K562 (cell line): ENCODE data around the gene PRKCB. TPM values are rescaled to one million over a fixed set of nuclear protein-coding genes. Genes with fewer than 3 reads are reported as not detected.

Experiments used
- HES1 ChIP-seq: fragments of 450-650 bp; IDR thresholded peaks from 2 replicates; pipeline ENCODE4 v1.6.1; 2016; ENCODE audit warnings: low read depth, mild to moderate bottlenecking, moderate library complexity
- HMGN3 ChIP-seq: IDR thresholded peaks from 2 replicates; pipeline ENCODE4 v1.6.1; 2011; ENCODE audit warnings: borderline replicate concordance, low read depth, mild to moderate bottlenecking, mixed read lengths, low read length; ENCODE audit not compliant: insufficient read length; ENCODE audit errors: extremely low read depth
- KDM1A ChIP-seq, 2 experiments: fragments of 450-650 bp; IDR thresholded peaks; 2 replicates each; pipeline ENCODE4 v1.6.1; 2016; ENCODE audit warnings: mild to moderate bottlenecking in 2 of 2
- MYBL2 ChIP-seq, 2 experiments: fragments of 450-650 bp in 1 of 2; sonication (generic) in 1 of 2; formaldehyde crosslinking in 1 of 2; IDR thresholded peaks; 2 replicates each; pipeline versions ENCODE4 v1.6.1 to v1.8.1; 2017 to 2022; ENCODE audit warnings: borderline replicate concordance in 1 of 2, inconsistent platforms in 1 of 2, low read depth in 1 of 2, mild to moderate bottlenecking in 1 of 2, missing genetic modification reagents in 1 of 2, moderate library complexity in 1 of 2
- NFRKB ChIP-seq: fragments of 450-650 bp; IDR thresholded peaks from 2 replicates; pipeline ENCODE4 v1.6.1; 2016; ENCODE audit warnings: low read depth
- NFYB ChIP-seq: IDR thresholded peaks from 2 replicates; pipeline ENCODE4 v1.6.1; 2011; ENCODE audit warnings: mild to moderate bottlenecking, moderate library complexity; ENCODE audit not compliant: insufficient read length; ENCODE audit errors: extremely low read depth
- OTX1 ChIP-seq: fragments of 450-650 bp; formaldehyde crosslinking; IDR thresholded peaks from 2 replicates; pipeline ENCODE4 v1.4.0; 2022; ENCODE audit warnings: mild to moderate bottlenecking
- PRMT5 ChIP-seq: sonication (generic); formaldehyde crosslinking; IDR thresholded peaks from 2 replicates; pipeline ENCODE4 v1.5.0; 2020; ENCODE audit warnings: missing genetic modification reagents
- RUNX1 ChIP-seq: sonication (generic); IDR thresholded peaks from 2 replicates; pipeline ENCODE4 v1.6.1; 2016; ENCODE audit warnings: antibody characterized with exemption, low read depth
- SNAPC5 ChIP-seq: fragments of 250-450 bp; sonication (Bioruptor Pico); IDR thresholded peaks from 2 replicates; pipeline ENCODE4 v1.8.0; 2021; ENCODE audit warnings: moderate library complexity, mild to moderate bottlenecking, inconsistent platforms
- TAF9B ChIP-seq: fragments of 450-650 bp; IDR thresholded peaks from 2 replicates; pipeline ENCODE4 v1.6.1; 2018; ENCODE audit warnings: mild to moderate bottlenecking; ENCODE audit not compliant: partially characterized antibody
- YY1 ChIP-seq, 3 experiments: IDR thresholded peaks; 2 replicates each; pipeline ENCODE4 v1.6.1; 2011; ENCODE audit warnings: low read length in 2 of 3, mild to moderate bottlenecking in 2 of 3, moderate library complexity in 2 of 3, borderline replicate concordance in 1 of 3, control low read depth in 1 of 3, low read depth in 1 of 3; ENCODE audit not compliant: insufficient read depth in 3 of 3, insufficient replicate concordance in 2 of 3, control insufficient read depth in 1 of 3, insufficient read length in 1 of 3; ENCODE audit errors: extremely low read depth in 1 of 3
- ZBTB2 ChIP-seq: fragments of 450-650 bp; IDR thresholded peaks from 2 replicates; pipeline ENCODE4 v1.6.1; 2016; ENCODE audit warnings: antibody characterized with exemption
- ZNF57 ChIP-seq: fragments of 450-650 bp; formaldehyde crosslinking; IDR thresholded peaks from 2 replicates; pipeline ENCODE4 v1.4.0; 2020; ENCODE audit warnings: mild to moderate bottlenecking, moderate library complexity
- polyA plus RNA-seq, 8 experiments: library from polyadenylated mRNA; depleted of rRNA in 4 of 8; stranded (reverse) in 5 of 8; unstranded in 3 of 8; fragments of >200 nt; fragmentation: Nextera tagmentation in 2 of 8; fragmentation: Illumina TruSeq in 1 of 8; extraction: Ambion mirVana in 2 of 8; extraction: Trizol in 1 of 8; gene quantifications; 2 replicates each; pipeline versions ENCODE4 v1.2.1 to v1.2.3, GENCODE V29; 2011 to 2014; ENCODE audit warnings: inconsistent platforms in 1 of 8, missing spikeins in 1 of 8
- total RNA-seq, 7 experiments: library from RNA; depleted of rRNA in 6 of 7; stranded (reverse); fragments of >200 nt in 6 of 7; fragmentation: Illumina TruSeq in 2 of 7; extraction: Trizol in 2 of 7; gene quantifications; 2 replicates each; pipeline versions ENCODE4 v1.2.1 to v1.2.3, GENCODE V29; 2011 to 2021; ENCODE audit warnings: low replicate concordance in 1 of 7
- TF ChIP-seq, protein P1 (sequence below): sonication (generic); formaldehyde crosslinking; IDR thresholded peaks from 2 replicates; pipeline ENCODE4 v1.4.0; 2020; ENCODE audit warnings: mild to moderate bottlenecking, missing genetic modification reagents
- TF ChIP-seq, protein P2 (sequence below), 2 experiments: IDR thresholded peaks; 2 replicates each; pipeline ENCODE4 v1.6.1; 2012; ENCODE audit warnings: improper control_type of control experiment in 2 of 2, low read depth in 2 of 2, low read length in 2 of 2, borderline replicate concordance in 1 of 2
- TF ChIP-seq, protein P3 (sequence below): sonication (generic); formaldehyde crosslinking; IDR thresholded peaks from 2 replicates; pipeline ENCODE4 v1.8.0; 2022; ENCODE audit warnings: mild to moderate bottlenecking, low read depth, missing genetic modification reagents

PRKCB gene
- total and polyA plus RNA-seq, 9 of the 15 experiments (the other 6 are each of a cell fraction or from before 2014, with no cell fraction given), result 49.9 to 276 (median 148) TPM

- no peak for TF ChIP-seq NFYB
- TF ChIP-seq, protein P1, sequence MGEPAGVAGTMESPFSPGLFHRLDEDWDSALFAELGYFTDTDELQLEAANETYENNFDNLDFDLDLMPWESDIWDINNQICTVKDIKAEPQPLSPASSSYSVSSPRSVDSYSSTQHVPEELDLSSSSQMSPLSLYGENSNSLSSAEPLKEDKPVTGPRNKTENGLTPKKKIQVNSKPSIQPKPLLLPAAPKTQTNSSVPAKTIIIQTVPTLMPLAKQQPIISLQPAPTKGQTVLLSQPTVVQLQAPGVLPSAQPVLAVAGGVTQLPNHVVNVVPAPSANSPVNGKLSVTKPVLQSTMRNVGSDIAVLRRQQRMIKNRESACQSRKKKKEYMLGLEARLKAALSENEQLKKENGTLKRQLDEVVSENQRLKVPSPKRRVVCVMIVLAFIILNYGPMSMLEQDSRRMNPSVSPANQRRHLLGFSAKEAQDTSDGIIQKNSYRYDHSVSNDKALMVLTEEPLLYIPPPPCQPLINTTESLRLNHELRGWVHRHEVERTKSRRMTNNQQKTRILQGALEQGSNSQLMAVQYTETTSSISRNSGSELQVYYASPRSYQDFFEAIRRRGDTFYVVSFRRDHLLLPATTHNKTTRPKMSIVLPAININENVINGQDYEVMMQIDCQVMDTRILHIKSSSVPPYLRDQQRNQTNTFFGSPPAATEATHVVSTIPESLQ (CRISPR knock-in tag), result no peak
- TF ChIP-seq YY1 (IDR thresholded peaks at IDR 0.05; ENCODE audit: borderline replicate concordance in 1 of 3, control insufficient read depth in 1 of 3, extremely low read depth in 1 of 3, insufficient read depth in 3 of 3, insufficient read length in 1 of 3, insufficient replicate concordance in 2 of 3, low read depth in 1 of 3, low read length in 2 of 3), result peak in 1 of 3 experiments; percentile 68
- peak; percentile 58; the same call in 1 of the 2 replicates for TF ChIP-seq RUNX1
- peak; percentile 64; the same call in 1 of the 2 replicates for TF ChIP-seq HES1
- peak; percentile 76; the same call in 1 of the 2 replicates for TF ChIP-seq ZBTB2
- TF ChIP-seq, protein P2, sequence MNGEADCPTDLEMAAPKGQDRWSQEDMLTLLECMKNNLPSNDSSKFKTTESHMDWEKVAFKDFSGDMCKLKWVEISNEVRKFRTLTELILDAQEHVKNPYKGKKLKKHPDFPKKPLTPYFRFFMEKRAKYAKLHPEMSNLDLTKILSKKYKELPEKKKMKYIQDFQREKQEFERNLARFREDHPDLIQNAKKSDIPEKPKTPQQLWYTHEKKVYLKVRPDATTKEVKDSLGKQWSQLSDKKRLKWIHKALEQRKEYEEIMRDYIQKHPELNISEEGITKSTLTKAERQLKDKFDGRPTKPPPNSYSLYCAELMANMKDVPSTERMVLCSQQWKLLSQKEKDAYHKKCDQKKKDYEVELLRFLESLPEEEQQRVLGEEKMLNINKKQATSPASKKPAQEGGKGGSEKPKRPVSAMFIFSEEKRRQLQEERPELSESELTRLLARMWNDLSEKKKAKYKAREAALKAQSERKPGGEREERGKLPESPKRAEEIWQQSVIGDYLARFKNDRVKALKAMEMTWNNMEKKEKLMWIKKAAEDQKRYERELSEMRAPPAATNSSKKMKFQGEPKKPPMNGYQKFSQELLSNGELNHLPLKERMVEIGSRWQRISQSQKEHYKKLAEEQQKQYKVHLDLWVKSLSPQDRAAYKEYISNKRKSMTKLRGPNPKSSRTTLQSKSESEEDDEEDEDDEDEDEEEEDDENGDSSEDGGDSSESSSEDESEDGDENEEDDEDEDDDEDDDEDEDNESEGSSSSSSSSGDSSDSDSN (IDR thresholded peaks at IDR 0.05; ENCODE audit: borderline replicate concordance in 1 of 2, low read depth in 2 of 2, low read length in 2 of 2), result peak in 1 of 2 experiments; percentile 64; a peak in 1 of 4 replicates
- TF ChIP-seq OTX1 (CRISPR knock-in tag), result no peak
- no peak for TF ChIP-seq PRMT5
- TF ChIP-seq, protein P3, sequence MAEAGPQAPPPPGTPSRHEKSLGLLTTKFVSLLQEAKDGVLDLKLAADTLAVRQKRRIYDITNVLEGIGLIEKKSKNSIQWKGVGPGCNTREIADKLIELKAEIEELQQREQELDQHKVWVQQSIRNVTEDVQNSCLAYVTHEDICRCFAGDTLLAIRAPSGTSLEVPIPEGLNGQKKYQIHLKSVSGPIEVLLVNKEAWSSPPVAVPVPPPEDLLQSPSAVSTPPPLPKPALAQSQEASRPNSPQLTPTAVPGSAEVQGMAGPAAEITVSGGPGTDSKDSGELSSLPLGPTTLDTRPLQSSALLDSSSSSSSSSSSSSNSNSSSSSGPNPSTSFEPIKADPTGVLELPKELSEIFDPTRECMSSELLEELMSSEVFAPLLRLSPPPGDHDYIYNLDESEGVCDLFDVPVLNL (CRISPR knock-in tag), result no peak
- TF ChIP-seq TAF9B, result peak; percentile 50
- TF ChIP-seq NFRKB, result peak; percentile 87
- no peak for TF ChIP-seq MYBL2 (IDR thresholded peaks at IDR 0.05; ENCODE audit: low read depth)
- TF ChIP-seq MYBL2 (CRISPR knock-in tag; IDR thresholded peaks at IDR 0.05; ENCODE audit: borderline replicate concordance), result no peak
- peak; percentile 87 to 94 for TF ChIP-seq KDM1A (IDR thresholded peaks at IDR 0.05)
- peak; percentile 68 for TF ChIP-seq HMGN3
- no peak for TF ChIP-seq ZNF57 (CRISPR knock-in tag)
- no peak for TF ChIP-seq SNAPC5 (CRISPR knock-in tag)
Observed at GRCh38 chr16:23901178-23902033, 65.6 kb downstream of the PRKCB start (continued).
